SK-N-SH (cell line): ENCODE results near the gene IVNS1ABP. TPM values are rescaled to one million over a fixed set of nuclear protein-coding genes. Genes with fewer than 3 reads are reported as not detected.

Source experiments
- CTCF ChIA-PET: fragments of 300-600, 350-600 bp; formaldehyde crosslinking; extraction: SDS; loops from one replicate; lab custom pipeline; 2021; lab: Yijun Ruan, JAX
- POLR2A ChIA-PET: fragments of 350-600 bp; sonication (Branson Sonifier 250); formaldehyde crosslinking; extraction: SDS; loops from one replicate; lab custom pipeline; 2020; ENCODE audit warnings: antibody characterized with exemption, inconsistent platforms; lab: Yijun Ruan, JAX
- DNase-seq: peaks from one replicate; pipeline ENCODE4 v3.0.0; 2012
- H2AFZ ChIP-seq: fragments of 200-600 bp; sonication (generic); 2 replicates; pipeline ENCODE4 v1.8.1; 2016; ENCODE audit warnings: antibody characterized with exemption, mild to moderate bottlenecking, low read depth
- H3F3A ChIP-seq: fragments of 200-600 bp; sonication (generic); replicated peaks from 2 replicates; pipeline ENCODE3; 2016; ENCODE audit warnings: antibody characterized with exemption, mild to moderate bottlenecking; ENCODE audit not compliant: insufficient read depth
- H3K27ac ChIP-seq, 2 experiments: fragments of 200-500 bp in 1 of 2; fragments of 200-600 bp in 1 of 2; sonication (Bioruptor generic) in 1 of 2; sonication (generic), shearing (Covaris generic) in 1 of 2; 2 replicates each; pipeline versions ENCODE4 v1.5.1 to v1.6.1; 2014 to 2016; ENCODE audit warnings: low read depth in 2 of 2, inconsistent platforms in 1 of 2, low read length in 1 of 2, mild to moderate bottlenecking in 1 of 2, mixed read lengths in 1 of 2
- H3K27me3 ChIP-seq: fragments of 200-600 bp; sonication (generic), shearing (Covaris generic); 2 replicates; pipeline ENCODE4 v1.6.1; 2016; ENCODE audit warnings: mixed run types; ENCODE audit not compliant: insufficient read depth
- H3K36me3 ChIP-seq, 2 experiments: fragments of 200-500 bp in 1 of 2; fragments of 200-600 bp in 1 of 2; sonication (Bioruptor generic) in 1 of 2; sonication (generic) in 1 of 2; replicated peaks in 1 of 2; 2 replicates each; pipeline versions ENCODE3 to v1.5.1; 2014 to 2016; ENCODE audit warnings: low read length in 1 of 2, mild to moderate bottlenecking in 1 of 2; ENCODE audit not compliant: insufficient read depth in 2 of 2, control insufficient read depth in 1 of 2
- H3K4me1 ChIP-seq, 2 experiments: fragments of 200-500 bp in 1 of 2; fragments of 200-600 bp in 1 of 2; sonication (Bioruptor generic) in 1 of 2; sonication (generic), shearing (Covaris generic) in 1 of 2; 2 replicates each; pipeline versions ENCODE4 v1.5.1 to v1.6.1; 2014 to 2016; ENCODE audit warnings: low read depth in 1 of 2, low read length in 1 of 2, mixed run types in 1 of 2; ENCODE audit not compliant: insufficient read depth in 2 of 2, control insufficient read depth in 1 of 2
- H3K4me2 ChIP-seq: fragments of 200-600 bp; sonication (generic), shearing (Covaris generic); 2 replicates; pipeline ENCODE4 v1.6.1; 2017; ENCODE audit warnings: mixed run types
- H3K4me3 ChIP-seq, 2 experiments: fragments of 200-500 bp in 1 of 2; fragments of 200-600 bp in 1 of 2; sonication (Bioruptor generic) in 1 of 2; sonication (generic), shearing (Covaris generic) in 1 of 2; 2 replicates each; pipeline versions ENCODE4 v1.5.1 to v1.8.1; 2014 to 2016; ENCODE audit warnings: low read depth in 2 of 2, inconsistent platforms in 1 of 2, low read length in 1 of 2, mild to moderate bottlenecking in 1 of 2, mixed read lengths in 1 of 2, moderate library complexity in 1 of 2
- H3K79me2 ChIP-seq: fragments of 200-600 bp; sonication (generic); 2 replicates; pipeline ENCODE4 v1.8.1; 2017; ENCODE audit warnings: mild to moderate bottlenecking; ENCODE audit not compliant: insufficient read depth
- H3K9ac ChIP-seq: fragments of 200-600 bp; sonication (generic); 2 replicates; pipeline ENCODE4 v1.6.1; 2017; ENCODE audit warnings: mixed run types
- H3K9me2 ChIP-seq: fragments of 200-600 bp; sonication (generic); 2 replicates; pipeline ENCODE4 v1.6.1; 2017; ENCODE audit warnings: mixed run types
- H3K9me3 ChIP-seq: fragments of 200-600 bp; sonication (generic); 2 replicates; pipeline ENCODE4 v1.6.1; 2017; ENCODE audit warnings: mixed run types, mild to moderate bottlenecking, moderate library complexity
- H4K20me1 ChIP-seq: fragments of 200-600 bp; sonication (generic); 2 replicates; pipeline ENCODE4 v1.6.1; 2017; ENCODE audit warnings: mild to moderate bottlenecking, mixed run types; ENCODE audit not compliant: insufficient read depth
- CHD2 ChIP-seq: fragments of 150-350 bp; IDR thresholded peaks from 2 replicates; pipeline ENCODE4 v1.6.1; 2018; ENCODE audit warnings: low read length; ENCODE audit not compliant: partially characterized antibody
- CTCF ChIP-seq: fragments of 200-600 bp; sonication (generic); IDR thresholded peaks from 2 replicates; pipeline ENCODE4 v1.6.1; 2017; ENCODE audit warnings: antibody characterized with exemption, mild to moderate bottlenecking, moderate library complexity
- FOSL2 ChIP-seq: IDR thresholded peaks from 2 replicates; pipeline ENCODE4 v1.4.0; 2012; ENCODE audit warnings: low read depth, mild to moderate bottlenecking, moderate library complexity, borderline replicate concordance
- IRF3 ChIP-seq: fragments of 150-350 bp; IDR thresholded peaks from 2 replicates; pipeline ENCODE4 v1.6.1; 2016; ENCODE audit warnings: mild to moderate bottlenecking, low read depth, low read length
- JUND ChIP-seq: IDR thresholded peaks from 2 replicates; pipeline ENCODE4 v1.4.0; 2012
- MEF2A ChIP-seq: IDR thresholded peaks from 2 replicates; pipeline ENCODE4 v1.4.0; 2012; ENCODE audit warnings: low read depth, borderline replicate concordance
- NFIC ChIP-seq: IDR thresholded peaks from 2 replicates; pipeline ENCODE4 v1.4.0; 2012; ENCODE audit warnings: borderline replicate concordance
- PBX3 ChIP-seq: IDR thresholded peaks from 2 replicates; pipeline ENCODE4; 2012
- POLR2AphosphoS5 ChIP-seq: IDR thresholded peaks from 2 replicates; pipeline ENCODE4 v1.6.1; 2012; ENCODE audit warnings: low read depth, low read length
- RAD21 ChIP-seq: IDR thresholded peaks from 2 replicates; pipeline ENCODE4 v1.6.1; 2012; ENCODE audit warnings: mild to moderate bottlenecking, low read length
- REST ChIP-seq: IDR thresholded peaks from 2 replicates; pipeline ENCODE4 v1.6.1; 2012; ENCODE audit warnings: mild to moderate bottlenecking, low read depth, low read length, moderate library complexity
- SIN3A ChIP-seq: IDR thresholded peaks from 2 replicates; pipeline ENCODE4 v1.6.1; 2012; ENCODE audit warnings: low read depth, mild to moderate bottlenecking, low read length, moderate library complexity, borderline replicate concordance
- TAF1 ChIP-seq: IDR thresholded peaks from 2 replicates; pipeline ENCODE4 v1.6.1; 2012; ENCODE audit warnings: low read depth, mild to moderate bottlenecking, low read length, moderate library complexity, borderline replicate concordance
- TEAD4 ChIP-seq: IDR thresholded peaks from 2 replicates; pipeline ENCODE4 v1.4.0; 2012; ENCODE audit warnings: mild to moderate bottlenecking, borderline replicate concordance; ENCODE audit not compliant: insufficient read depth
- WGBS: methylation state at CpG from one replicate; pipeline ENCODE4 v1.1.6; 2017; ENCODE audit warnings: low lambda C conversion rate; 5-methylcytosine and 5-hydroxymethylcytosine counted together
- polyA plus RNA-seq, 3 experiments: library from polyadenylated mRNA; depleted of rRNA; stranded (reverse); fragments of >200 nt; gene quantifications; 2 replicates each; pipeline ENCODE4 v1.2.3, GENCODE V29; 2012

Gene IVNS1ABP
- polyA plus RNA-seq, 1 of the 3 experiments (the other 2 are of a cell fraction), result 24.5 TPM

GRCh38 chr1:185363205-185363604 is 46.2 kb upstream of the IVNS1ABP start:
- CTCF ChIA-PET, result no interaction called here
- TF ChIP-seq CHD2 (no peak), TEAD4 (no peak), SIN3A (no peak), CTCF (no peak), MEF2A (no peak), NFIC (no peak), POLR2AphosphoS5 (no peak), REST (no peak), TAF1 (no peak), RAD21 (no peak), PBX3 (no peak)
- TF ChIP-seq, all 33 proteins: peak for 0
- POLR2A ChIA-PET, result no interaction called here

GRCh38 chr1:185360714-185361113 is 43.7 kb upstream of the IVNS1ABP start:
- Histone ChIP-seq H3K9ac (no peak overlapping the region), H3K4me1 (no peaks in the 10 kb centered on the region), H3K9me3 (peaks cover 7% of the 10 kb centered on the region; the same call in 1 of the 2 replicates), H3K36me3 (no peaks in the 10 kb centered on the region), H3F3A (no peaks in the 10 kb centered on the region), H3K4me3 (no peak overlapping the region), H3K27ac (no peak overlapping the region), H3K79me2 (no peaks in the 10 kb centered on the region), H4K20me1 (no peaks in the 10 kb centered on the region), H3K9me2 (no peaks in the 10 kb centered on the region), H3K4me2 (no peak overlapping the region), H2AFZ (no peak overlapping the region), H3K27me3 (no peaks in the 10 kb centered on the region)
- DNase-seq, result no peak
- WGBS, result 53% methylated on average over 1 of the region's 1 CpG
- ChIA-PET POLR2A (no interaction called here), CTCF (no interaction called here)
- peak; percentile 27; the same call in 1 of the 2 replicates for TF ChIP-seq JUND
- peak; percentile 25; the same call in 1 of the 2 replicates for TF ChIP-seq FOSL2
- TF ChIP-seq IRF3, result no peak

More at GRCh38 chr1:185363205-185363604, 46.2 kb upstream of the IVNS1ABP start:
- Histone ChIP-seq H3K4me1 (no peaks in the 10 kb centered on the region), H3K4me2 (no peak overlapping the region), H3K9ac (no peak overlapping the region), H3K9me2 (no peaks in the 10 kb centered on the region), H2AFZ (no peak overlapping the region), H3K27me3 (no peaks in the 10 kb centered on the region), H3K4me3 (no peak overlapping the region), H3F3A (no peaks in the 10 kb centered on the region), H4K20me1 (no peaks in the 10 kb centered on the region), H3K79me2 (no peaks in the 10 kb centered on the region), H3K9me3 (peaks cover 7% of the 10 kb centered on the region; the same call in 1 of the 2 replicates), H3K27ac (no peak overlapping the region), H3K36me3 (no peaks in the 10 kb centered on the region)
- DNase-seq, result no peak
